22Rv1 (cell line): ENCODE measurements around the gene APBB3.

Experiments used
- CTCF ChIP-seq: fragments of 450-650 bp; IDR thresholded peaks from 2 replicates; pipeline ENCODE4 v1.5.1; 2017; ENCODE audit warnings: mild to moderate bottlenecking
- ZFX ChIP-seq: fragments of 450-650 bp; IDR thresholded peaks from 2 replicates; pipeline ENCODE4 v1.6.1; 2017; ENCODE audit warnings: antibody characterized with exemption, borderline replicate concordance

- TF ChIP-seq CTCF (no peak), ZFX (no peak)
Observed at GRCh38 chr5:140567871-140568270, 3.5 kb upstream of the APBB3 start.
